22Rv1 (cell line): ENCODE data around the gene ACTR8.

Source experiments
- H3K27ac ChIP-seq: fragments of 450-650 bp; 2 replicates; pipeline ENCODE4 v1.5.1; 2017
- CTCF ChIP-seq: fragments of 450-650 bp; IDR thresholded peaks from 2 replicates; pipeline ENCODE4 v1.5.1; 2017; ENCODE audit warnings: mild to moderate bottlenecking
- ZFX ChIP-seq: fragments of 450-650 bp; IDR thresholded peaks from 2 replicates; pipeline ENCODE4 v1.6.1; 2017; ENCODE audit warnings: antibody characterized with exemption, borderline replicate concordance

The ACTR8 gene

GRCh38 chr3:53823026-53823955 is 58.7 kb downstream of the ACTR8 start:
- no peak overlapping the region for H3K27ac ChIP-seq
- TF ChIP-seq CTCF, result no peak
- no peak for TF ChIP-seq ZFX

GRCh38 chr3:53822331-53822741 is 59.6 kb downstream of the ACTR8 start:
- TF ChIP-seq CTCF, result no peak
- TF ChIP-seq ZFX, result no peak
- H3K27ac ChIP-seq, result no peak overlapping the region

GRCh38 chr3:53821631-53822121 is 60.3 kb downstream of the ACTR8 start:
- TF ChIP-seq ZFX (no peak), CTCF (no peak)
- H3K27ac ChIP-seq, result no peak overlapping the region

GRCh38 chr3:53820756-53821580 is 61.0 kb downstream of the ACTR8 start:
- no peak for TF ChIP-seq ZFX
- TF ChIP-seq CTCF, result no peak
- H3K27ac ChIP-seq, result no peak overlapping the region

GRCh38 chr3:53820084-53820483 is 61.9 kb downstream of the ACTR8 start:
- H3K27ac ChIP-seq, result no peak overlapping the region
- TF ChIP-seq CTCF (no peak), ZFX (no peak)

- no peak for TF ChIP-seq CTCF
- no peak for TF ChIP-seq ZFX
- no peak overlapping the region for H3K27ac ChIP-seq
Measured at GRCh38 chr3:53819163-53819868, 62.6 kb downstream of the ACTR8 start.
